ENCODE results near the gene FUBP3.
A peak's percentile ranks its signal among the peaks of the same experiment; 100 is the strongest.

The FUBP3 gene

DNA sequence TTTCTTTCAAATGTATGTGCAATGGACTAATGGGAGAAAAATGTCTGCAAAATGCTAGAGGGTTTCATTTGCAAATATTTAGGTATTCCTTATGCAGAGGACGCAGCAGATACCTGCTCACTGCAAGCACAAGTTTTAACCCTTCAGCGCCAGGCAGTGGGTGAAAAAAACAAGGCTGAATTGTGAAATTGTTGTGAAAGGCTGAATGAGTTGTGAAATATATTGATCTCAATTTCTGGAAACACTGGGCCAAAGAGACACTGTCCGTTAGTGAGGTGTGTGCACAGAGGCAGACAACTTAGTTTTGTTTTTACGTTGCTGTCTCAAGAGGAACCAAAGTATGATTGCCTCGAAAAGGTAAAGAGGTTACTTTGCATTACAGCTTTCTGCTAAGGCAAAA lies 18.8 kb downstream of the FUBP3 start:
- DNase-seq (ENCODE audit: low read depth in 1 of 2, low spot score in 1 of 2): no peak
- in situ Hi-C loops (cut with HindIII; ENCODE audit: low pct_unique_long_range_greater_than_20kb, low sequenced_read_pairs): no loop called here
- no peak for TF ChIP-seq JUND (IDR thresholded peaks at IDR 0.05; ENCODE audit: low read depth)

DNA sequence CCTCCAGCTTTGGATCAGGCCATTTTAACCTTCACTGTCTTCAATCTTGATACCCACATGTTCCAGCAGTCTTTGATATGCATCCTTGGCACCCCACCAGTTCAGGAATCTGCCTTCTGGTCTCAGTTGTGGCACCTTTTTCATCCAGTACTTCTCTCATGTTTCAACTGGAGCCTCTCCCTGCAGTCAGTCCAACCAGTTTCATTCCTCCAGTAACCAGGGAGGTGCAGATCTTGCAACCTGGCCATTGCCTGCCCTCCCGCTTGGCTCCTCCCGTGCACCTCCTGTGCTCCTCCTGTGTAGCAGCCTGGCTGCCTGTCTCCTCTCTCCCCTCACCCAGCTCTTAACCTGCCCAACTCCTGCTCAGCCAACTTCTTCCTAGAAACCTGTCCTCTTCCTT lies 20.2 kb downstream of the FUBP3 start:
- no peak for DNase-seq (ENCODE audit: low read depth in 1 of 2, low spot score in 1 of 2)
- in situ Hi-C loops (cut with HindIII; ENCODE audit: low pct_unique_long_range_greater_than_20kb, low sequenced_read_pairs): no loop called here
- no peak for TF ChIP-seq JUND (IDR thresholded peaks at IDR 0.05; ENCODE audit: low read depth)

DNA sequence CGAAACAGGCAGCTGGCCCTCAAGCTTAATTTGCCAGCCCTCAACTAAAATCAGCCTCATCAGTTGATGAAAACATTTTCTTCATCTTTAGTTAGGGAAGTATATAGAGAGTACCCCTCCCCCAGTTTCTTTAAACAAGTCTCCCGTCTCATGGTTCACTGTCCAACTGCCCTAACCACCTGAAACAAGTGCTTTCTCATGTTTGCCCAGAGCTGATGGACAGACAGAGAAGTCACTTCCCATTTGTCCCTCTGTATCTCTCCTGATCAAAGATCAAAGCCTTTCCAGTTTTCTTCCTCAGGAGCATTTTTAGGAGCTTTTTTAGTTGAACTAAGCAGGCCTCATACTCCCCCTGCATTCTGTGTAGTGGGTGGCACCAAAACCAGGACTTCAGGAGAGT lies 21.7 kb downstream of the FUBP3 start:
- in situ Hi-C loops (cut with HindIII; ENCODE audit: low pct_unique_long_range_greater_than_20kb, low sequenced_read_pairs): no loop called here
- no peak for TF ChIP-seq JUND (IDR thresholded peaks at IDR 0.05; ENCODE audit: low read depth)
- DNase-seq (ENCODE audit: low read depth in 1 of 2, low spot score in 1 of 2): peak in 1 of 2 experiments; percentile 23

DNA sequence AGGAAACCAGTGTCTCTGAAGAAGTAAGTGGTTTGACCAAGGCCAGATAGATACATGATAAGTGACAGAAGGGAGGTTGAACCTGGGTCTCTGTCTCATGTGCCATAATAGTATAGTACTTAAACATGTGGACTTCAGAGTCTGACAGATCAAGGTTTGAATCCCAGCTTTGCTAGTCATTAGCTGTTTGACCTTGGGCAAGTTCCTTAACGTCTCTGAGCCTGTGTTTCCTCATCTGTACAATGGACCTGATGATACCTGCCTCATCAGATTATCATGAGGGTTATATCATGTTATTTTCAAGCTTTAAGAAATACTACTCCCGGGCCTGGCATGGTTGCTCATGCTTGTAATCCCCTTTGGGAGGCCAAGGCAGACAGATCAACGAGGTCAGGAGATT lies 24.9 kb downstream of the FUBP3 start:
- DNase-seq (ENCODE audit: low read depth in 1 of 2, low spot score in 1 of 2): no peak
- in situ Hi-C loops (cut with HindIII; ENCODE audit: low pct_unique_long_range_greater_than_20kb, low sequenced_read_pairs): no loop called here
- TF ChIP-seq JUND (IDR thresholded peaks at IDR 0.05; ENCODE audit: low read depth): no peak

DNA sequence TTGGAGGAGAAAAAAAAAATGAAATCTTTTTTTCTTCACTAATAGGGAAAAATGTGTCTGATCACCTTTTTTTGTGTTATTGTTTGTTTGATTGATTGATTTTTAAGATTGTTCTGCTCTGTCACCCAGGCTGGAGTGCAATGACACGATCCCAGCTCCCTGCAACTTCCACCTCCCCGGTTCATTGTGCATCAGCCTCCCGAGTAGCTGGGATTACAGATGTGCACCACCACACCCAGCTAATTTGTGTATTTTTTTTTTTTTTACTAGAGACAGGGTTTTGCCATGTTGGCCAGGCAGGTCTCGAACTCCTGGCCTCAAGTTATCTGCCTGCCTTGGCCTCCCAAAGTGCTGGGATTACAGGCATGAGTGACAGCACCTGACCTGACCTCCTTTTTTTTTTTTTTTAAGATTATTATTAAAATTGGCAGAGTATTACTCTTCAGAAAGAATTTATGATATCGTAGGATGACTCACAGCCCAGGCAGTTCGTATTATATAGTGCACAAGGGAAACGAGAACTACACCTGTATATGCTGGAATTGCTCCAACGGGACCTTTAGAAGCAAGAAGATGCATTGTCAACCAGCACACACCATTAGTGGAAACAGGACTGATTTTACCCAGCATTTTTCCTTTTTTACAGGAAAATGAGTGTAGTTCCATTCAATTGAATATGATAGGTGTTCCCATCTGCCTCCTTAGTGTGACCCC lies 27.7 kb downstream of the FUBP3 start:
- in situ Hi-C loops (cut with HindIII; ENCODE audit: low pct_unique_long_range_greater_than_20kb, low sequenced_read_pairs): no loop called here
- DNase-seq (ENCODE audit: low read depth in 1 of 2, low spot score in 1 of 2): no peak
- no peak for TF ChIP-seq JUND (IDR thresholded peaks at IDR 0.05; ENCODE audit: low read depth)

DNA sequence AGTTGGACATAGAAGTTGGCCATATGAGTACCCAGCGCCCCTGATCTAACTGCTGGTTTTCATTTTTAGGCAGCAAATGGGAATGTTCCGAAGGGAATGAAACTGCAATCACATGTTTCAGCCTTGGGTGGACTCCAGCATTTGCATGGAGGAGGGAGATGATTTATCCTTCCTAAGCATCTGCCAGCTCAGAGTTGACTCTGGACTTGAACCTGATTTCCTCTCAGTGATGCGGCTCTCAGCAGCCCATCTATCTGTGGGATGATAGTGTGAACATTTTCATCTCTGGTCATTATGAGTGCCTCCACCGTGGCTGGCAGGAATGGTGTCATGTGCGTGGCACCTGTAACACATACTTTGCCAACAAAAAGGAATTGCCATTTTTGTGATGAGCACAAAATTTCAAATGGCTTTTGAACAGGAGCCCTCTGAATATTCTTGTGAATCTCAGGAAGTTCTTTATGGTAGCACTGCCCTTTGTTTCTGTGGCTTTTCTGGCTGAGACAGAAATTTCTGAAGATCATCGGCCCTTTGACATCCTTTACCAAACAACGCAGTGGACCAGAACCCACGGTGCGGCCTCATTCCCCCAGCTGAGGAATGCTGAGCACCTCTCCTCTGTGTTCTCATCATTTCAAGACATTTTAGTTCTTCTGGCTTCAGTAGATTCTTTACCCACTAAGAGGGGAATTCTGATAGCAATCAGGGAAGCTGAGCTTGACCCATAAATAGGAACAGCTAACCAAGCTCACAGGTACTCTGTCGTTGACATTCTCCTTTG lies 28.5 kb downstream of the FUBP3 start:
- in situ Hi-C loops (cut with HindIII; ENCODE audit: low pct_unique_long_range_greater_than_20kb, low sequenced_read_pairs): no loop called here
- DNase-seq (ENCODE audit: low read depth in 1 of 2, low spot score in 1 of 2): no peak
- no peak for TF ChIP-seq JUND (IDR thresholded peaks at IDR 0.05; ENCODE audit: low read depth)

DNA sequence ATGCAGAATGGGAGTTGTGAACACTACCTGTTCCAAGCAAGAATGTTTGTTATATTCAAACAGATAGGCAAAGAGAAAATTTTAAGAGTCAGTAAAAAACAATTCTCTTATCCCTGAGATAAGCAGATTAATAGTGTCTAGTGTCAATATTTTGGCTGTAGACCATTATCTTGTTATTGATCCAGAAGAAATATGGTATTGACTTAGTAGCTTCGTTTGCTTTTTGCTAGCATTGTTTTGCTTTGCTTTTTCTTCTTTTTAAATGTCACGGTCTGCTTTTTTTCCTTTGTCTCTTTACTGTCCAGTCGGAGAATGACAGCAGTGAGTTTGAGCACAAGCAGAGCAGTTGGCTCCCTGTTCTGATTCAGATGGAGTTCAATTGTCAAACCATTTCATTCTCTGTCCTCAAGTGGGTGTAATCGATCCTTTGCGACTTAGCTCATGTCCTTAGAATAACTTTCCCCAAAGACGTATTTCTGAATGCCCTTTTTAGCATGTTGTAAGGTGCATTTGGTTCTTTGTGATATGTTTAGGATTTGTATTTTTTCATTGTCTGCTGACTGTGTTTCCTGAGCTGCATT lies 29.3 kb downstream of the FUBP3 start:
- no peak for DNase-seq (ENCODE audit: low read depth in 1 of 2, low spot score in 1 of 2)
- in situ Hi-C loops (cut with HindIII; ENCODE audit: low pct_unique_long_range_greater_than_20kb, low sequenced_read_pairs): no loop called here
- no peak for TF ChIP-seq JUND (IDR thresholded peaks at IDR 0.05; ENCODE audit: low read depth)

DNA sequence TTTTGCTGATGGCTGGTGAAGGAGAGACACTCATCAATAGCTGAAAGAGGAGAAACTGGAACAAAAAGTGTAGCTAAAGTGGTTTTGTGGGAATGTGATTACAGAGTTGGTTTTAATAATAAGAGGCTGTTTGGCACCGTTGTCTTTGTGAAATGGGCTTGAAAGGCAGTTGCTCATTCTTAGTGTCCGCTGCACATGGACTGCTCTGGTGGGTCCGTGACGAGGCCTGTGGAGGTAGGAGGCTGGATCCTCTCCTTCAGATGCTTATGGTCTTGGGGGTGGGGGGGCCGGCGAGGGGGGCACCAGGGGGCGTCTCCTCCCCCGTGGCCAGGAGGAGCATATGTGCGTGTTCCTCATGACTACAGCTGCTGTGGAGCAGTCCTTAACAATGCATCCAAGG lies 29.8 kb downstream of the FUBP3 start:
- in situ Hi-C loops (cut with HindIII; ENCODE audit: low pct_unique_long_range_greater_than_20kb, low sequenced_read_pairs): no loop called here
- DNase-seq (ENCODE audit: low read depth in 1 of 2, low spot score in 1 of 2): no peak
- no peak for TF ChIP-seq JUND (IDR thresholded peaks at IDR 0.05; ENCODE audit: low read depth)

DNA sequence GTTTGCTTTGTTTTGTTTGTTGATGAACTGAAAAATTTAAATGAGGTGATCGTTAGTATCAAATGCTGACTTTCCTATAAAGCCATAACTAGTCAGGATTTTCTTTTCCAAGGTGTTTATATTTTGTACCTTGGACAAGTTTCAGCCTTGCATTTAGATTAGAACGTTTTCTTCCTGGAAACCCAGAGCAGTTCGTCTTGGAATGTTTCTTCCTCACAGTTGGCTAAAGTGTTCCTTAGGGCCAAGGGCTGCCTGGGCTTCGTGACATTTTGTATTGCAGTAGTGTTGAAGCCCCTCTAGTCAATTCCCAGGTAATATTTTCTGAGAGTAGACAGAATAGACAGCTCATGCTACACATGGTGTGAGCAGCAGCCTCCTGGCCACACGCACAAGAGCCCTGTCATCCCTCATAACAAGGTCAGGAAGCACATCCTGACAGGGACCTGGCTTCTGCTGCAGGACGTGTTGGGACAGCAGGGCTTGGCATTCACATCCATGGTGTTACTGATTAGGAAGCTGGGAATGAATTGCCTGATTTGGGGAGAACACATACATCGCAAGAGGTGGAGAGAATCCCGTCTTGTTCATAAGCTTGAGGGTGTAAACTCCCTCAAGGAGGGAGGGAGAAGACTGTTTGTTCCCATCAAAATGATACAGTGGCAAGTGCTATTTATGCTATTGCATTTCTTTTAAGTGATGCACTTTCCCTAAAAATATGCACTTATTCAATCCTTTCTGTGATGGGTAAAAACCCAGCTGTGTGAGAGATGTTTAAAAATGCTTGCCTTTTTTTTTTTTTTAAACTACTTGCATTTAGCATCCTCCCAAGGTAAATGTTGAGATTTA lies 31.7 kb downstream of the FUBP3 start:
- DNase-seq (ENCODE audit: low read depth in 1 of 2, low spot score in 1 of 2): no peak
- no peak for TF ChIP-seq JUND (IDR thresholded peaks at IDR 0.05; ENCODE audit: low read depth)
- in situ Hi-C loops (cut with HindIII; ENCODE audit: low pct_unique_long_range_greater_than_20kb, low sequenced_read_pairs): no loop called here

DNA sequence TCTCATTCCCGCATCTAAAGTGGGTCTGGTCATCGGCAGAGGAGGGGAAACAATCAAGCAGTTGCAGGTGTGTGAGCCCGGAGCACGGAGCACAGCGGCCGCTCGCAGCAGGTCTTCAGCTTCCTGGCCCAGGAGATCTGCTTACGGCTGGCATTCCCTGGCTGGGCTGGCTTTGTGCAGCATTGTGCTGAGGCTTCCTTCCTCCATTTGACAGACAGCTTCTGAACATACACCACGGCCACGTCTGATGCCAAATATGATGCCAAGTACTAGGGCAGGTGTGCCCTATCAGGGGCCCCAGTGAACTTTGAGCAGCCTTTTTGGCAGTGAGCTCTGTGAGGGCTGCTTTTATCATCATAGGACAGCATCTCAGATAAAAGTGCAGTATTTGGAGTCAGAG lies 37.1 kb downstream of the FUBP3 start:
- in situ Hi-C loops (cut with HindIII; ENCODE audit: low pct_unique_long_range_greater_than_20kb, low sequenced_read_pairs): no loop called here
- no peak for DNase-seq (ENCODE audit: low read depth in 1 of 2, low spot score in 1 of 2)
- TF ChIP-seq JUND (IDR thresholded peaks at IDR 0.05; ENCODE audit: low read depth): no peak

DNA sequence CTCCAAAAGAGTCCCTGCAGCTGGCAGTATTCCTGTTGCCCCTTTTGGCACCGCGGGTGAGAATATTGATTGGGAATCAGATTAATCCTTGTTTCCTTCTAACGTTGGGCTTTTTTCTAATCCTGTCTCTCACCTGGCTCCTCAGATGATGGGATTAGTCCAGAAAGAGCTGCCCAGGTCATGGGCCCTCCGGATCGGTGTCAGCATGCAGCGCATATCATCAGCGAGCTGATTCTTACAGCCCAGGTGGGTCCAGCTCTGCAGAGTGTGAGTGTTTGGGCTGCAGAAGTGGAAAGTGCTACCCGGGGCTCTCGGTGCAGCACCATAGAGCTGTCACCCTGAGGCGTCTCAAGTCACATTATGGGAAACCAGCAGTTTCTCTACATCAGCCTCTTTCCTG lies 44.1 kb downstream of the FUBP3 start:
- DNase-seq (ENCODE audit: low read depth in 1 of 2, low spot score in 1 of 2): no peak
- TF ChIP-seq JUND (IDR thresholded peaks at IDR 0.05; ENCODE audit: low read depth): no peak
- in situ Hi-C loops (cut with HindIII; ENCODE audit: low pct_unique_long_range_greater_than_20kb, low sequenced_read_pairs): no loop called here

DNA sequence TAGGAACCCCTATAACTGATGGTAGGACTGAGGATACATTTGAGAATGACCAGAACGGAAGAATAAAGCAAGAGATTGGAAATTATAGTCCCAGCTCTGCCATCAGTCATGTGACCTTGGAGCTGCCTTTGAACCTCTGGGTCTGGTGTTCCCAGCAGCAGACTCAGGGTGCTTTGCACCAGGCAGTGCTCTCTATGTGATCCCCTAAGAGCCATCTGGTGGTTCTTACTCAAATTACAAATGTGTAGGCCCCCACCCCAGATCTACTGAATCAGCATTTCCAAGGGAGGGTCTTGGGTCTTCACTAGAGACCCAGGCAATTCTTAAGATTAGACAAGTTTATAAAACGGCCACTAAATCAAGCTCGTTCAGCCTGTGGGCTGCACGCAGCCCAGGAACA lies 44.8 kb downstream of the FUBP3 start:
- no peak for DNase-seq (ENCODE audit: low read depth in 1 of 2, low spot score in 1 of 2)
- TF ChIP-seq JUND (IDR thresholded peaks at IDR 0.05; ENCODE audit: low read depth): no peak
- in situ Hi-C loops (cut with HindIII; ENCODE audit: low pct_unique_long_range_greater_than_20kb, low sequenced_read_pairs): no loop called here
